K562 (cell line): Measurements from ENCODE around the gene B3GALT4. TPM values are rescaled to one million over a fixed set of nuclear protein-coding genes. Genes with fewer than 3 reads are reported as not detected.

Source experiments
- CXXC5 ChIP-seq: fragments of 250-450 bp; sonication (Bioruptor Pico); IDR thresholded peaks from 2 replicates; pipeline ENCODE4 v1.8.0; 2022; ENCODE audit warnings: inconsistent platforms, mild to moderate bottlenecking, moderate library complexity
- FOXO4 ChIP-seq: fragments of 450-650 bp; formaldehyde crosslinking; IDR thresholded peaks from 2 replicates; pipeline ENCODE4 v1.4.0; 2020; ENCODE audit warnings: mild to moderate bottlenecking, moderate library complexity
- NCOR1 ChIP-seq: fragments of 450-650 bp; IDR thresholded peaks from 2 replicates; pipeline ENCODE4 v1.6.1; 2016; ENCODE audit warnings: mild to moderate bottlenecking, moderate library complexity
- NR1H2 ChIP-seq: sonication (generic); formaldehyde crosslinking; IDR thresholded peaks from 2 replicates; pipeline ENCODE4 v1.4.0; 2020; ENCODE audit warnings: mild to moderate bottlenecking, missing genetic modification reagents
- NR2C2 ChIP-seq, 2 experiments: fragments of 200-800 bp in 1 of 2; sonication (Bioruptor generic) in 1 of 2; sonication (generic) in 1 of 2; formaldehyde crosslinking in 1 of 2; IDR thresholded peaks; 2 replicates each; pipeline versions ENCODE4 v1.6.1 to v1.8.0; 2016 to 2022; ENCODE audit warnings: mild to moderate bottlenecking in 1 of 2, missing compliant biosample characterization in 1 of 2, missing genetic modification characterization in 1 of 2, missing genetic modification reagents in 1 of 2
- NR4A1 ChIP-seq, 2 experiments: fragments of 250-450 bp in 1 of 2; fragments of 450-650 bp in 1 of 2; sonication (Bioruptor Pico) in 1 of 2; IDR thresholded peaks; 2 replicates each; pipeline versions ENCODE4 v1.4.0 to v1.6.1; 2016 to 2020; ENCODE audit warnings: mild to moderate bottlenecking in 2 of 2, missing compliant biosample characterization in 1 of 2, missing genetic modification characterization in 1 of 2, moderate library complexity in 1 of 2
- POLR2AphosphoS5 ChIP-seq: IDR thresholded peaks from 2 replicates; pipeline ENCODE4 v1.6.1; 2011; ENCODE audit warnings: mild to moderate bottlenecking, low read depth, low read length, moderate library complexity; ENCODE audit not compliant: control insufficient read depth, insufficient read depth
- SMAD4 ChIP-seq: fragments of 250-450 bp; sonication (Bioruptor Pico); conservative IDR thresholded peaks from 2 replicates; pipeline ENCODE4 v1.8.0; 2021; ENCODE audit warnings: inconsistent platforms, mild to moderate bottlenecking, moderate library complexity
- SMARCA5 ChIP-seq: fragments of 450-650 bp; IDR thresholded peaks from 2 replicates; pipeline ENCODE4 v1.6.1; 2016
- SUPT5H ChIP-seq: fragments of 450-650 bp; IDR thresholded peaks from 2 replicates; pipeline ENCODE4 v1.6.1; 2016
- TCF7L2 ChIP-seq: fragments of 150-350 bp; IDR thresholded peaks from 2 replicates; pipeline ENCODE4 v1.6.1; 2016; ENCODE audit warnings: low read depth, mild to moderate bottlenecking, low read length, moderate library complexity
- ZBED1 ChIP-seq: IDR thresholded peaks from 2 replicates; pipeline ENCODE4 v1.6.1; 2014
- ZC3H4 ChIP-seq: sonication (generic); formaldehyde crosslinking; IDR thresholded peaks from 2 replicates; pipeline ENCODE4 v1.9.0; 2021; ENCODE audit warnings: missing genetic modification reagents, borderline replicate concordance
- ZNF121 ChIP-seq: sonication (generic); formaldehyde crosslinking; conservative IDR thresholded peaks from 2 replicates; pipeline ENCODE4 v1.8.0; 2022; ENCODE audit warnings: missing genetic modification reagents
- polyA plus RNA-seq, 8 experiments: library from polyadenylated mRNA; depleted of rRNA in 4 of 8; stranded (reverse) in 5 of 8; unstranded in 3 of 8; fragments of >200 nt; fragmentation: Nextera tagmentation in 2 of 8; fragmentation: Illumina TruSeq in 1 of 8; extraction: Ambion mirVana in 2 of 8; extraction: Trizol in 1 of 8; gene quantifications; 2 replicates each; pipeline versions ENCODE4 v1.2.1 to v1.2.3, GENCODE V29; 2011 to 2014; ENCODE audit warnings: inconsistent platforms in 1 of 8, missing spikeins in 1 of 8
- total RNA-seq, 7 experiments: library from RNA; depleted of rRNA in 6 of 7; stranded (reverse); fragments of >200 nt in 6 of 7; fragmentation: Illumina TruSeq in 2 of 7; extraction: Trizol in 2 of 7; gene quantifications; 2 replicates each; pipeline versions ENCODE4 v1.2.1 to v1.2.3, GENCODE V29; 2011 to 2021; ENCODE audit warnings: low replicate concordance in 1 of 7

B3GALT4 gene
- total and polyA plus RNA-seq, 9 of the 15 experiments (the other 6 are each of a cell fraction or from before 2014, with no cell fraction given) = 0.11 to 1.3 (median 0.53) TPM; not detected in 1

DNA sequence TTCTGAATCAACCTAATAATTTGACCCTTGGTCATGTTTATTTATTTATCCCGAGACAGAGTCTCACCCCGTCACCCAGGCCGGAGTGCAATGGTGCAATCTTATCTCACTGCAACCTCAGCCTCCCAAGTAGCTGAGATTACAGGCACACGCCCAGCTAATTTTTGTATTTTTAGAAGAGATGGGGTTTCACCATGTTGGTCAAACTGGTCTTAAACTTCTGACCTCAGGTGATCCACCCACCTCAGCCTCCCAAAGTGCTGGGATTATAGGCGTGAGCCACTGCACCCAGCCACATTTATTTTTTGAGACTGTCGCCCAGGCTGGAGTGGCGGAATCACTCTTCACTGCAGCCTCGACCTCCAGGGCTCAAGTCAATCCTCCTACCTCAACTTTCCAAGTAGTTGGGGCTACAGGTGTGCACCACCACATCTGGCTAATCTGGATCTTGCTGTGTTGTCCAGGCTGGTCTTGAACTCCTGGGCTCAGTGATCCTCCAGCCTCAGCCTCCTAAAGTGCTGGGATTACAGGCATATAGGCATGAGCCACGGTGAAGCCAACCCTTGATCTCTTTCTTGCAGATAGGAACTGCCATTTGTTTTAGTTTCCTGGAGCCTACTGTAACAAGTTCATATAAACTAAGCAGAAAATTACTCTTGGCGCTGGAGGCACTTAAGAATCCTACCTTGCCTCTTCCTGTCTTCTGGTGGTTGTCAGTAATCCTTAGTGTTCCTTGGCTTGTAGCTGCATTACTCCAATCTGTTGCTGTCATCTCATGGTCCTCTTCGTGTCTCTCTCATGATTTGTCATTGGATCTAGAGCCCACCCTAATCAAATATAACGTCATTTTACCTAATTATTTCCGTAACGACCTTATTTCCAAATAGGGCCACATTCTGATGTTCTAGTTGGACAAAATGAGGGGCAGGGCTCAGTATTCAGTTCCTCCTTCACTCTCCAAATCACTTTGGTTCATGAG lies 2.7 kb upstream of the B3GALT4 start (continued):
- TF ChIP-seq FOXO4 (CRISPR knock-in tag) (no peak), NR2C2 (CRISPR knock-in tag; IDR thresholded peaks at IDR 0.05) (0 out of 2 replicates have a peak, but pooled peaks have one; percentile 13), NR2C2 (tag; IDR thresholded peaks at IDR 0.05) (no peak), SUPT5H (peak; percentile 64), SMAD4 (peak; percentile 43; the same call in 1 of the 2 replicates), NR1H2 (CRISPR knock-in tag) (no peak), NCOR1 (peak; percentile 46), ZC3H4 (peak; percentile 62; the same call in 1 of the 2 replicates), ZNF121 (peak; percentile 97), POLR2AphosphoS5 (peak; percentile 37; the same call in 1 of the 2 replicates), NR4A1 (CRISPR knock-in tag; IDR thresholded peaks at IDR 0.05) (0 out of 2 replicates have a peak, but pooled peaks have one; percentile 24), NR4A1 (tag; IDR thresholded peaks at IDR 0.05) (no peak), ZBED1 (0 out of 2 replicates have a peak, but pooled peaks have one; percentile 29), TCF7L2 (no peak), CXXC5 (CRISPR knock-in tag) (peak; percentile 22; the same call in 1 of the 2 replicates), SMARCA5 (0 out of 2 replicates have a peak, but pooled peaks have one; percentile 9)
